GM21737 (cell line): Measurements from ENCODE around the gene CPZ.
"Not testable (repeated sequence)": the region's sequence is repeated elsewhere in the genome, so short reads cannot be mapped to it uniquely, and the experiment has no call there.

Source experiments
- ATAC-seq: cut with Tn5 transposase; IDR thresholded peaks from one replicate; pipeline ENCODE4 v1.9.1; 2021; ENCODE audit warnings: mild to moderate bottlenecking, moderate library complexity; ENCODE audit not compliant: unreplicated experiment

The CPZ gene

GRCh38 chr4:8556341-8557150, 36.0 kb upstream of the CPZ start:
- ATAC-seq = no peak

GRCh38 chr4:8557151-8558076, 35.2 kb upstream of the CPZ start:
- no peak for ATAC-seq

GRCh38 chr4:8558080-8558960, 34.2 kb upstream of the CPZ start:
- ATAC-seq = no peak

GRCh38 chr4:8559011-8559410, 33.6 kb upstream of the CPZ start:
- ATAC-seq = no peak

GRCh38 chr4:8559524-8560264, 32.9 kb upstream of the CPZ start:
- no peak for ATAC-seq

- ATAC-seq = no peak
These were observed 32.1 kb upstream of the CPZ start for GRCh38 chr4:8560265-8561047.

GRCh38 chr4:8564595-8564994, 28.0 kb upstream of the CPZ start:
- ATAC-seq = no peak

GRCh38 chr4:8568068-8568668, 24.4 kb upstream of the CPZ start:
- no peak for ATAC-seq

- ATAC-seq = no peak
These were observed 22.4 kb upstream of the CPZ start for GRCh38 chr4:8570201-8570600.

- no peak for ATAC-seq
These were observed 20.6 kb upstream of the CPZ start for GRCh38 chr4:8571702-8572685.

GRCh38 chr4:8573266-8573665, 19.3 kb upstream of the CPZ start:
- no peak for ATAC-seq

GRCh38 chr4:8574796-8575370, 17.7 kb upstream of the CPZ start:
- ATAC-seq = no peak

GRCh38 chr4:8575457-8575856, 17.1 kb upstream of the CPZ start:
- ATAC-seq = no peak

- ATAC-seq = not testable (repeated sequence)
These were observed 16.0 kb upstream of the CPZ start for GRCh38 chr4:8576591-8576990.

GRCh38 chr4:8577046-8577445, 15.5 kb upstream of the CPZ start:
- no peak for ATAC-seq

GRCh38 chr4:8577972-8578371, 14.6 kb upstream of the CPZ start:
- no peak for ATAC-seq

GRCh38 chr4:8578717-8579116, 13.8 kb upstream of the CPZ start:
- no peak for ATAC-seq
